Measurements from ENCODE around the gene KRT79.

Gene KRT79

DNA sequence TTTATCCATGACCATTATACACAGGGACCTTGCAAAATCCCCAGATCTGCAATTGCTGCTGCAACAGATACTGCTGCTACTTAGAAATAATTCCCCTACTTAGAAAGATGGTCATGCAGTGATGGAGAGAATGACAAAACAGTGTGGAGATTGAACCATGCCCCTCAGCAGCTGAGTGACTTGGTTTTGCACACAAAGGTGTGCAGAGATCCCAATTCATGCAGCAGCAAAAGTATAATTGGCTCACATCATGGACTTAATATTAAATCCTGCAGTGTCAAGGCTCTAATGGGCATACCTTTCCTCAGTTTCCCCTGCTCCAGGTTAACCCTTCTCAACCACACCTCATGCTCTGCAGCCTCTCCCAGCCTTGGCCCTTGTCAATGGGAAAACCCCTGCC, 17.7 kb upstream of the KRT79 start:
- H3K27me3 ChIP-seq: peaks cover 13% of the 10 kb centered on the region
- no peak overlapping the region for H3K4me3 ChIP-seq (ENCODE audit: low read depth in 1 of 2, low read length in 1 of 2)
- H3K27ac ChIP-seq: no peak overlapping the region
- no peaks in the 10 kb centered on the region for H3K9me3 ChIP-seq
- no peaks in the 10 kb centered on the region for H3K36me3 ChIP-seq
- TF ChIP-seq, protein P1, sequence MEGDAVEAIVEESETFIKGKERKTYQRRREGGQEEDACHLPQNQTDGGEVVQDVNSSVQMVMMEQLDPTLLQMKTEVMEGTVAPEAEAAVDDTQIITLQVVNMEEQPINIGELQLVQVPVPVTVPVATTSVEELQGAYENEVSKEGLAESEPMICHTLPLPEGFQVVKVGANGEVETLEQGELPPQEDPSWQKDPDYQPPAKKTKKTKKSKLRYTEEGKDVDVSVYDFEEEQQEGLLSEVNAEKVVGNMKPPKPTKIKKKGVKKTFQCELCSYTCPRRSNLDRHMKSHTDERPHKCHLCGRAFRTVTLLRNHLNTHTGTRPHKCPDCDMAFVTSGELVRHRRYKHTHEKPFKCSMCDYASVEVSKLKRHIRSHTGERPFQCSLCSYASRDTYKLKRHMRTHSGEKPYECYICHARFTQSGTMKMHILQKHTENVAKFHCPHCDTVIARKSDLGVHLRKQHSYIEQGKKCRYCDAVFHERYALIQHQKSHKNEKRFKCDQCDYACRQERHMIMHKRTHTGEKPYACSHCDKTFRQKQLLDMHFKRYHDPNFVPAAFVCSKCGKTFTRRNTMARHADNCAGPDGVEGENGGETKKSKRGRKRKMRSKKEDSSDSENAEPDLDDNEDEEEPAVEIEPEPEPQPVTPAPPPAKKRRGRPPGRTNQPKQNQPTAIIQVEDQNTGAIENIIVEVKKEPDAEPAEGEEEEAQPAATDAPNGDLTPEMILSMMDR (IDR thresholded peaks at IDR 0.05): no peak
- H3K4me1 ChIP-seq (ENCODE audit: control insufficient read depth in 1 of 2, insufficient read depth in 1 of 2, low read depth in 1 of 2, low read length in 1 of 2): no peaks in the 10 kb centered on the region

- H3K27me3 ChIP-seq: peaks cover 13% of the 10 kb centered on the region
- no peak overlapping the region for H3K27ac ChIP-seq
- no peaks in the 10 kb centered on the region for H3K36me3 ChIP-seq
- no peak overlapping the region for H3K4me3 ChIP-seq (ENCODE audit: low read depth in 1 of 2, low read length in 1 of 2)
- no peaks in the 10 kb centered on the region for H3K9me3 ChIP-seq
- no peaks in the 10 kb centered on the region for H3K4me1 ChIP-seq (ENCODE audit: control insufficient read depth in 1 of 2, insufficient read depth in 1 of 2, low read depth in 1 of 2, low read length in 1 of 2)
- TF ChIP-seq, protein P1 (IDR thresholded peaks at IDR 0.05): no peak
These were observed 16.6 kb upstream of the KRT79 start for GRCh38 chr12:52850681-52851080.

DNA sequence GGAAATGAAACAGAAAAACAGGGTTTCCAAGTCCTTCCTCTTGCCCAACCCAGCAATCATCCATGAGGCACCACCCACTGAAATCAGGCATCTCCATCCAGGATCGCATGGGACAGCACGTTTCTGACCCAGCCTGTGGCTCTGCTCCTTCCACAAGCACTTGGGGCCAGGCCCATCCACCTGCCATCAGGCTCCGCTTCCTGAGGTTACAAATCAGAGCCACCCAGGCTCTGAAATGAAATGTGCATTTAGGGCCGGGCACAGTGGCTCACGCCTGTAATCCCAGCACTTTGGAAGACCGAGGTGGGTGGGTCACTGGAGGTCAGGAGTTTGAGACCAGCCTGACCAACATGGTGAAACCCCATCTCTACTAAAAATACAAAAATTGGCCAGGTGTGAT, 15.4 kb upstream of the KRT79 start:
- TF ChIP-seq, protein P1 (IDR thresholded peaks at IDR 0.05): no peak
- Histone ChIP-seq H3K4me1 (ENCODE audit: control insufficient read depth in 1 of 2, insufficient read depth in 1 of 2, low read depth in 1 of 2, low read length in 1 of 2) (no peaks in the 10 kb centered on the region), H3K9me3 (no peaks in the 10 kb centered on the region), H3K4me3 (ENCODE audit: low read depth in 1 of 2, low read length in 1 of 2) (no peak overlapping the region), H3K36me3 (no peaks in the 10 kb centered on the region), H3K27me3 (peaks cover 13% of the 10 kb centered on the region), H3K27ac (no peak overlapping the region)

GRCh38 chr12:52848661-52849255, 14.6 kb upstream of the KRT79 start, which contains the start of gene KRT78:
Gene KRT78, minus strand, starts transcription at chr12:52848994. Its CDS starts 64 bp downstream, at chr12:52848930.
- Histone ChIP-seq H3K4me3 (ENCODE audit: low read depth in 1 of 2, low read length in 1 of 2) (no peak within 1 kb of the TSS), H3K27me3 (peaks cover 9% of the 10 kb centered on the region), H3K36me3 (no peaks in the 10 kb centered on the region), H3K4me1 (ENCODE audit: control insufficient read depth in 1 of 2, insufficient read depth in 1 of 2, low read depth in 1 of 2, low read length in 1 of 2) (no peaks in the 10 kb centered on the region), H3K27ac (no peak within 1 kb of the TSS), H3K9me3 (no peaks in the 10 kb centered on the region)
- TF ChIP-seq, protein P1 (IDR thresholded peaks at IDR 0.05): no peak

DNA sequence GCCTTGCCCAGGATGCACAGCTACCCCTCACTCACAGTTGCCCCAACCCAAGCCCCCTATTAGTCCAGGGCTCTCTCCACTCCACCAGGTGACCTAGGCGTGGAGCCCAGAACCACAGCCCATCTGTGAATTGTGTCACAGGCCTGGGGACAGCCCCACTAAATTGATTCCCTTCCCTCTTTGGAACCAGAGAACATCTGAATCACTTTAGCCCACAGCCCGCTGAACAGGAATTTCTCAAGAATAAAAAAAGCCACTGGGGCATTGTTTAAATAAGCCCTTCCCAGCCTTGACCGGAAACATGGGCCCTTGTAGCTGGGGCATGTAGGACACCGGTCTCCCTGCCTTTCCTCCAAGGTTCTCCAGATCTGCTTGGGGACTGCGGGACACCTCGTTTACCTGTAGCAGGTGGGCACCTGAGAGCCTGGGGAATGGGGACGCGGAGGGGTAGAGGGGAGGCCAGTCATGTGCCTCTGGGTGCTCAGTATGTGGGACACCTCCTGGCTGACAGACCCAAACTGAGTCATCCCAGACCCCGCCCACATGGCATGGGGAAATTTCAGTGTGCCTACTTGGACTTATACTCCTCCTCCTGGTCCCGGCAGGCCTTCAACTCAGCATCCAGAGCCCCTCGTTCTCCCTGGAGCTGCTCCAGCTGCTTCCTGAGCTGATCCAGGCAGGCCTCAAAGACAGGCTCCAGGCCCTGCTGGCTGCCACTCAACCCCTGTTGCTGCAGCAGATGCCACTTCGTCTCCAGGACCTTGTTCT, 13.4 kb upstream of the KRT79 start:
- no peaks in the 10 kb centered on the region for H3K4me1 ChIP-seq (ENCODE audit: control insufficient read depth in 1 of 2, insufficient read depth in 1 of 2, low read depth in 1 of 2, low read length in 1 of 2)
- no peaks in the 10 kb centered on the region for H3K36me3 ChIP-seq
- H3K9me3 ChIP-seq: no peaks in the 10 kb centered on the region
- no peak overlapping the region for H3K4me3 ChIP-seq (ENCODE audit: low read depth in 1 of 2, low read length in 1 of 2)
- H3K27ac ChIP-seq: no peak overlapping the region
- H3K27me3 ChIP-seq: no peaks in the 10 kb centered on the region
- TF ChIP-seq, protein P1 (IDR thresholded peaks at IDR 0.05): no peak

Data from neutrophil (primary cell).